ENCODE data around the gene SELENOP.
"Not testable (repeated sequence)": the region's sequence is repeated elsewhere in the genome, so short reads cannot be mapped to it uniquely, and the experiment has no call there.

Gene SELENOP

GRCh38 chr5:42825422-42826148 lies 13.9 kb upstream of the SELENOP start:
- no peak for DNase-seq

GRCh38 chr5:42824347-42824976 lies 12.8 kb upstream of the SELENOP start:
- DNase-seq = no peak

- DNase-seq = no peak
Measured at GRCh38 chr5:42822548-42822947, 10.9 kb upstream of the SELENOP start.

GRCh38 chr5:42819745-42820144 lies 8.1 kb upstream of the SELENOP start:
- DNase-seq = no peak

GRCh38 chr5:42816546-42816945 lies 4.9 kb upstream of the SELENOP start:
- not testable (repeated sequence) for DNase-seq

- DNase-seq = no peak
Measured at GRCh38 chr5:42813533-42813932, 1.8 kb upstream of the SELENOP start.

GRCh38 chr5:42812620-42813019 lies 928 bp upstream of the SELENOP start:
- no peak for DNase-seq

- DNase-seq = no peak
Measured at GRCh38 chr5:42810834-42811590, 680 bp downstream of the SELENOP start.

- DNase-seq = no peak
Measured at GRCh38 chr5:42808888-42809611, 2.6 kb downstream of the SELENOP start.

- DNase-seq = no peak
Measured at GRCh38 chr5:42807722-42808447, 3.8 kb downstream of the SELENOP start.

GRCh38 chr5:42806701-42807262 lies 4.9 kb downstream of the SELENOP start:
- DNase-seq = no peak

- no peak for DNase-seq
Measured at GRCh38 chr5:42806004-42806700, 5.5 kb downstream of the SELENOP start.

- no peak for DNase-seq
Measured at GRCh38 chr5:42804717-42805339, 6.9 kb downstream of the SELENOP start.

GRCh38 chr5:42801516-42802166 lies 10.1 kb downstream of the SELENOP start:
- DNase-seq = no peak

- no peak for DNase-seq
Measured at GRCh38 chr5:42800748-42801330, 10.9 kb downstream of the SELENOP start.

GRCh38 chr5:42799668-42800114 lies 12.0 kb downstream of the SELENOP start:
- DNase-seq = no peak

- no peak for DNase-seq
Measured at GRCh38 chr5:42799241-42799608, 12.5 kb downstream of the SELENOP start.

GRCh38 chr5:42798284-42799240 lies 13.1 kb downstream of the SELENOP start:
- DNase-seq = no peak

GRCh38 chr5:42791151-42791550 lies 20.5 kb downstream of the SELENOP start:
- no peak for DNase-seq

Measured in activated CD4-positive, CD25-positive, alpha-beta regulatory T cell (primary cell).